ENCODE results near the gene SHISA8. TPM values are rescaled to one million over a fixed set of nuclear protein-coding genes. Genes with fewer than 3 reads are reported as not detected.

SHISA8 gene
- total and polyA plus RNA-seq, 4 experiments from 2014 or later: not detected

DNA sequence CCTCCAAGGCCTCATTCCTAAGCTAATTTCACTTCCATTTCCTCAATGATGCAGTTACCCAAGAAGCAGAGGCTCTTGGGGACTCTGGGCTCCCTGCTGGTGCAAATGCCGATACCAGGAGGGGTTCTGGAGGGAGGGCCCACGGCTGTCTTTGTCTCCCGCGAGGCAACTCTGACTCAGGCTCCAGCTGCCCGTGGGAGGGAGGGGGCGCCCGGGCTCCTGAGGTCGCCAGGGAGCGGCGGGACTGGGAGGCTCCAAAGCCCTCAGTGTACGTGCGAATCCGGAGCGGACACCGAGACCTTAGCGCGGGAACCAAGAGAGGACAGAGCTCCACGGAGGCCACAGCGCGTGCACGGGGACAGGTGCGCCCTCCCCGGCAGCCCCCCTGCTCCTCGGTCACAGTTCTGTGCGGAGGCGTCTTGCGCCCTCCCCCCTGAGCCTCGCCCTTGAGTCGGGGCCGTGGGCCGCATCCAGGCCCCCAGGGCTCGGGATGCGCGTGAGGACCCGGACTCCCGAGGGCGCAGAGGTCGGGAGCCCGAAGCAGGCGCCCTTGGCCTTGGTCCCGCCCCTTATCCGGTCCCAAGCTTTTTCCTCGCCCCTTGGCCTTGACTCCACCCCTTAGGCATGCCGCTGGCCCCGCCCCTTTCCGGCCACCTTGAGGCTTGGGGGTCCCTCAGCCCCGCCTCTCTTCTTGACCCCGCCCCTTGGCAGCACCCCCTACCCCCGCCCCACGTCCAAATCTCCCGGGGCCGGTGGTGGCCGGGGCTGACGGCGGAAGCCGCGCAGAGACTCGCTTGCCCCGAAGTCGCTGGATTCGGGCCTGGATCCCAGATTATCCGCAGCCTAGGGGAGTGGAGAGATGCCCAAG lies 4.7 kb upstream of the SHISA8 start:
- Histone ChIP-seq H3K9me3 (ENCODE audit: control insufficient read depth in 1 of 2, low read length in 2 of 2) (no peaks in the 10 kb centered on the region), H3K27ac (ENCODE audit: low read depth, low read length) (peak overlapping the region; percentile 29), H3K36me3 (ENCODE audit: insufficient read depth, low read length) (no peaks in the 10 kb centered on the region), H3K27me3 (ENCODE audit: insufficient read depth, low read length) (no peaks in the 10 kb centered on the region), H3K4me1 (ENCODE audit: insufficient read depth, low read length) (peaks cover 28% of the 10 kb centered on the region), H3K4me3 (ENCODE audit: low read length in 2 of 2) (peak overlapping the region; percentile 22 to 34)
- H3K4me3 Mint-ChIP-seq: peak overlapping the region; percentile 67 to 83 (median 72)
- DNase-seq: peak in 3 of 5 donors; percentile 29 to 50 (median 36)
- CTCF ChIA-PET (ENCODE audit: partially characterized antibody): interaction anchor here (1.6 to 2.1 kb wide), 2 partner anchors 21 to 173 kb away, joined by 4 to 7 read pairs; no protein-coding TSS in a partner anchor
- no peaks in the 10 kb centered on the region for H3K9me3 Mint-ChIP-seq
- intact Hi-C loops (cut with micrococcal nuclease): no loop called here
- peaks cover 2 to 8% of the 10 kb centered on the region in 2 donors for H3K27me3 Mint-ChIP-seq
- H3K36me3 Mint-ChIP-seq: no peaks in the 10 kb centered on the region
- peak overlapping the region in 3 of 7 donors; percentile 29 to 53 (median 31) for H3K27ac Mint-ChIP-seq
- H3K4me1 Mint-ChIP-seq: peaks cover 5 to 25% (median 17%) of the 10 kb centered on the region in 4 donors
- POLR2A ChIA-PET (ENCODE audit: partially characterized antibody): interaction anchor here (0.7 to 5.8 kb wide), 6 partner anchors 8 to 87 kb away, joined by 3 to 50 read pairs (median 6); partner anchors contain the start of gene SREBF2

DNA sequence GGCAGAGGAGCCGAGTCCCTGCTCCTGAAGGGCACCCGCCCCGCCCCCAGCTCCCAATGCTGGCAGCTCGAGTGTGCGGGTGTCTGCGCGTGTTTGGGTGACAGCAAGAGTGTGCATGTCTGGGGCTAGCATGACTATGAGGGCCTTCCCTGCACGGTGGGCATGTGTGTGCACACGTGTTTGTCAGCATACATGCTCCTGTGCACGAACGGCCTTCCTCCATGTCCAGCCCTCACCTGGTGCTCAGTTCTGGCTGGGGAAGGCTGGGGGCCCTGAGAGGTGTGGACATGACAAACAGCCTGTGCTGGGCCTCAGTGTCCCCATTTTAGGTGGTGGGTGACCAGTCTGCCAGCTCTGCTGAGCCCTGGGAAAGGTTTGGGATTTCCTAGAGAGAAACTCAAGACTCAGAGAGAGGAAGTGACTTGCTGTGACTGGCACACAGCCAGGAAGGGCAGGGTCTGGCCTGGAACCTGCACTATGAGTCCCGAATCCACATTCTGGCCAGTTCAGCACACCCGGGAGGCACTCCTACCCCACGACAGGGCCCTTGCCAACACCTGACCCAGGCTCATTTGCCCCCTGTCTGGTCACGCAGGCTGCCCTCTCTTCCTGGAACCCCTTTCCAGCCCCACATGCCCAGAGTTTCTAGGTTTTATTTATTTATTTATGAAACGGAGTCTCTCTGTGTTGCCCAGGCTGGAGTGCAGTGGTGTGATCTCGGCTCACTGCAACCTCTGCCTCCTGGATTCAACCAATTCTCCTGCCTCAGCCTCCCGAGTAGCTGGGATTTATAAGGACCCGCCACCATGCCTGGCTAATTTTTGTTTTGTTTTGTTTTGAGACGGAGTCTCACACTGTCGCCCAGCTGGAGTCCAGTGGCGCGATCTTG lies 3.3 kb upstream of the SHISA8 start:
- H3K27me3 Mint-ChIP-seq: peaks cover 5 to 11% of the 10 kb centered on the region in 2 donors
- H3K27ac ChIP-seq (ENCODE audit: low read depth, low read length): no peak overlapping the region
- peaks cover 28% of the 10 kb centered on the region for H3K4me1 ChIP-seq (ENCODE audit: insufficient read depth, low read length)
- H3K36me3 Mint-ChIP-seq: no peaks in the 10 kb centered on the region
- peak overlapping the region in 4 of 7 donors; percentile 19 to 62 (median 30) for H3K27ac Mint-ChIP-seq
- POLR2A ChIA-PET (ENCODE audit: partially characterized antibody): interaction anchor here (1.7 to 5.8 kb wide), 3 partner anchors 8 to 22 kb away, joined by 7 to 50 read pairs (median 23); partner anchors contain the start of gene TNFRSF13C
- peak overlapping the region in 7 of 8 donors; percentile 31 to 67 (median 63) for H3K4me3 Mint-ChIP-seq
- H3K27me3 ChIP-seq (ENCODE audit: insufficient read depth, low read length): peaks cover 4% of the 10 kb centered on the region
- H3K9me3 ChIP-seq (ENCODE audit: control insufficient read depth in 1 of 2, low read length in 2 of 2): no peaks in the 10 kb centered on the region
- no peaks in the 10 kb centered on the region for H3K9me3 Mint-ChIP-seq
- peaks cover 6 to 28% (median 17%) of the 10 kb centered on the region in 4 donors for H3K4me1 Mint-ChIP-seq
- no peak for DNase-seq
- no peak overlapping the region for H3K4me3 ChIP-seq (ENCODE audit: low read length in 2 of 2)
- intact Hi-C loops (cut with micrococcal nuclease): no loop called here
- CTCF ChIA-PET (ENCODE audit: partially characterized antibody): interaction anchor here (2.1 kb wide), 1 partner anchor 22 kb away, joined by 7 read pairs; no protein-coding TSS in a partner anchor
- no peaks in the 10 kb centered on the region for H3K36me3 ChIP-seq (ENCODE audit: insufficient read depth, low read length)

DNA sequence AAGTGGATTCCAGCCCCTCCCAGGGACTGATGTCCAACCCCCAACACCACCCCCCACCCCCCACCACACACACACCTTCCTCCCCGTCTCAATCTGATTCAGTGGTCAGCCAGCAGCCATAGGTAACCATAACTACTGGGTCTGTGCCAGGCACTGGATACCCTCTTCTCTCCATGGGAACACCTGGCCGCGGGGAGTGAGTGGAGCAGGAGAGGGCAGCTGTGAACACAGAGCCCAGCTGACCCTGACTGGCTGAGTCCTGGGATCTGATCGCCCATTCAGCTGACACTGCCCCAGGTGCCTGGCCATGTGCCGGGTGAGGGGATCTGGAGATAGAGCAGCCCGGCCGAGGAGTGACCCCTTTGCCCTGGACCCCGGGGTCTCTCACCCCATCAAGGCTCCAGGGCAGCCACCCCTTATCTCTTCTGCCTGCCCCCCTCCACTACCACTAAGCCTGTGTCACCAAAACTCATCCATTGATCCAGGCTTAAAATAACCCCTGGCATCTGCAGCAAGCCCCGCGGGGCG lies 2.6 kb upstream of the SHISA8 start:
- DNase-seq: no peak
- POLR2A ChIA-PET (ENCODE audit: partially characterized antibody): interaction anchor here (1.7 to 5.8 kb wide), 3 partner anchors 8 to 22 kb away, joined by 7 to 50 read pairs (median 23); partner anchors contain the start of gene TNFRSF13C
- Mint-ChIP-seq H3K27ac (no peak overlapping the region), H3K4me3 (no peak overlapping the region), H3K9me3 (no peaks in the 10 kb centered on the region), H3K27me3 (peaks cover 10 to 18% of the 10 kb centered on the region in 2 donors), H3K4me1 (peaks cover 6 to 33% (median 17%) of the 10 kb centered on the region in 4 donors), H3K36me3 (no peaks in the 10 kb centered on the region)
- Histone ChIP-seq H3K4me3 (ENCODE audit: low read length in 2 of 2) (no peak overlapping the region), H3K4me1 (ENCODE audit: insufficient read depth, low read length) (peaks cover 28% of the 10 kb centered on the region), H3K9me3 (ENCODE audit: control insufficient read depth in 1 of 2, low read length in 2 of 2) (no peaks in the 10 kb centered on the region), H3K27ac (ENCODE audit: low read depth, low read length) (no peak overlapping the region), H3K36me3 (ENCODE audit: insufficient read depth, low read length) (no peaks in the 10 kb centered on the region), H3K27me3 (ENCODE audit: insufficient read depth, low read length) (peaks cover 10% of the 10 kb centered on the region)
- CTCF ChIA-PET (ENCODE audit: partially characterized antibody): interaction anchor here (1.0 to 1.8 kb wide), 2 partner anchors 8 to 9 kb away, joined by 5 to 6 read pairs; partner anchors contain the start of gene TNFRSF13C
- intact Hi-C loops (cut with micrococcal nuclease): no loop called here

DNA sequence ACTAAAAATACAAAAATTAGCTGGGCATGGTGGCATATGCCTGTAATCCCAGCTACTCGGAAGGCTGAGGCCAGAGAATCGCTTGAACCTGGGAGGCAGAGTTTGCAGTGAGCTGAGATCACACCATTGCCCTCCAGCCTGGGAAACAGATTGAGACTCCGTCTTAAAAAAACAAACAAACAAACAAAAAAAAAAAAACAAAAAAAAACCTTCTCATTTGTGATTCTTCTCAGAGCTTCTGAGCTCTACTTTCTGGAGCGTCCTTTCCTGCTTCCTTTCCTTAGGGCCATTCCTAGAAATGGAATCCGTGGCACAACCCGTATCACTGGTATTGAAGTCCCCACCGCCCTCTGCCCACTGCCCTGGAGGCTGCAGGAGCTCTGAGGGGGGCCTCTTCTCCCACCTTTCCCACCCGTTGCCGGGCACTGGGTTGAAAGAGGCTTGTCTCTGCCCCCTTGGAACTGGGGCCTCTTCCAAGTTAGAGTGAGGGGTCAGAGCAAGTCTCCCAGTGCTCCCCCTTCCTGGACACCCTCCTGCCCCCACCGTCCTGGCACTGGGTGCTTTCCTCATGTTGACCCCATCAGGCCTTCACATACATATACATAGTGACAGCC lies 2.0 kb upstream of the SHISA8 start:
- H3K9me3 ChIP-seq (ENCODE audit: control insufficient read depth in 1 of 2, low read length in 2 of 2): no peaks in the 10 kb centered on the region
- no peaks in the 10 kb centered on the region for H3K36me3 Mint-ChIP-seq
- DNase-seq: no peak
- no peaks in the 10 kb centered on the region for H3K9me3 Mint-ChIP-seq
- peaks cover 28% of the 10 kb centered on the region for H3K4me1 ChIP-seq (ENCODE audit: insufficient read depth, low read length)
- H3K4me3 ChIP-seq (ENCODE audit: low read length in 2 of 2): no peak overlapping the region
- intact Hi-C loops (cut with micrococcal nuclease): no loop called here
- POLR2A ChIA-PET (ENCODE audit: partially characterized antibody): interaction anchor here (1.0 to 5.8 kb wide), 4 partner anchors 8 to 136 kb away, joined by 3 to 50 read pairs (median 15); partner anchors contain the start of gene TNFRSF13C
- CTCF ChIA-PET (ENCODE audit: partially characterized antibody): interaction anchor here (1.0 to 1.8 kb wide), 2 partner anchors 9 to 10 kb away, joined by 5 to 6 read pairs; partner anchors contain the start of gene TNFRSF13C
- no peaks in the 10 kb centered on the region for H3K36me3 ChIP-seq (ENCODE audit: insufficient read depth, low read length)
- H3K4me1 Mint-ChIP-seq: peaks cover 6 to 33% (median 17%) of the 10 kb centered on the region in 4 donors
- H3K27ac Mint-ChIP-seq: no peak overlapping the region
- H3K27me3 Mint-ChIP-seq: peaks cover 12 to 24% of the 10 kb centered on the region in 2 donors
- peak overlapping the region in 1 of 8 donors; percentile 54 for H3K4me3 Mint-ChIP-seq
- peaks cover 16% of the 10 kb centered on the region for H3K27me3 ChIP-seq (ENCODE audit: insufficient read depth, low read length)
- H3K27ac ChIP-seq (ENCODE audit: low read depth, low read length): no peak overlapping the region

DNA sequence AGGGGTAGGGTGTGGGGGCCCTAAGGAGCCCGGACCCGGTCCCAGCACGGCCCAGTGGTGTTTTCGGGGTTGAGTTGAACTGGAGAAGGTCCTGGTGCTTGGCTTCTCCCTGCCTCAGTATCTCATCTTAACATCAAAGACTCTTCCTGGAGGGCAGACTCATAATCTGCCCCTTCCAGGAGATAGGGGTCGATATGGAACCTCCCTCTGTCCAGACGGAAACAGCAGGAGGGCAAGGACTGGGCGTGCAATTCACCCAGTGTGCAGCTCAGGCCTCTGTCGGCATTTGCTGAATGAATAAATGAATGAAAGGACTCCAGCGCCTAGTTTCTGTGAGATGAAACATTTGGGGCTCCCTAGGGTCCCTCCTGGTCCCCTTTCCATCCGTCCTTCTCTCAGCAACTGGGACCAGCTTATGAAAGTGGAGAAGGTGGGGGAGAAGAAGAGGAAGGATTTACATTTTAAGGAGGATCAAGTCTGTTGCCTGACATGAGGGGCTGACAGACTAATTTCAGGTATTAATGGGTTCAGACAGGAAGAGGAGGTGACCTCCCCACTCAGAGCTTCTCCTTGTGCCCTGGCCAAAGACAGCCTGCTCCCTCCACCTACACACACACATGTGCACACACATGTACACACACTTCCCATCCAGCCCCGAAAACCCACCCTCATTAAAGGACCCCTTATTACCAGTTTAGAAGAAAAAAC lies 1.1 kb upstream of the SHISA8 start:
- Histone ChIP-seq H3K4me1 (ENCODE audit: insufficient read depth, low read length) (peaks cover 33% of the 10 kb centered on the region), H3K9me3 (ENCODE audit: control insufficient read depth in 1 of 2, low read length in 2 of 2) (no peaks in the 10 kb centered on the region), H3K36me3 (ENCODE audit: insufficient read depth, low read length) (no peaks in the 10 kb centered on the region), H3K27ac (ENCODE audit: low read depth, low read length) (no peak overlapping the region), H3K27me3 (ENCODE audit: insufficient read depth, low read length) (peaks cover 20% of the 10 kb centered on the region), H3K4me3 (ENCODE audit: low read length in 2 of 2) (no peak overlapping the region)
- POLR2A ChIA-PET (ENCODE audit: partially characterized antibody): interaction anchor here (1.0 to 5.8 kb wide), 3 partner anchors 10 to 135 kb away, joined by 3 to 50 read pairs (median 23); partner anchors contain the start of gene TNFRSF13C
- CTCF ChIA-PET (ENCODE audit: partially characterized antibody): interaction anchor here (1.0 to 1.8 kb wide), 2 partner anchors 10 to 11 kb away, joined by 5 to 6 read pairs; partner anchors contain the start of gene TNFRSF13C
- no peak for DNase-seq
- Mint-ChIP-seq H3K4me3 (peak overlapping the region; percentile 8 to 59 (median 44)), H3K27me3 (peaks cover 16 to 25% of the 10 kb centered on the region in 2 donors), H3K4me1 (peaks cover 8 to 40% (median 20%) of the 10 kb centered on the region in 4 donors), H3K27ac (peak overlapping the region in 3 of 7 donors; percentile 43 to 60 (median 60)), H3K9me3 (no peaks in the 10 kb centered on the region), H3K36me3 (no peaks in the 10 kb centered on the region)
- intact Hi-C loops (cut with micrococcal nuclease): loop anchor here (1.0 kb wide), 1 partner anchor 84 kb away; no protein-coding TSS in a partner anchor
